Ovary (tissue), 9 donors: Measurements from ENCODE around the gene NPSR1. TPM values are rescaled to one million over a fixed set of nuclear protein-coding genes. Genes with fewer than 3 reads are reported as not detected.
A peak's percentile ranks its signal among the peaks of the same experiment; 100 is the strongest.
"Not testable (repeated sequence)": the region's sequence is repeated elsewhere in the genome, so short reads cannot be mapped to it uniquely, and the experiment has no call there.

Experiments used
- DNase-seq, 5 donors: peaks; one replicate each; pipeline ENCODE4 v3.0.0-alpha.2; 2019 to 2020
- H3K27ac ChIP-seq, 2 donors: fragments of 200-600 bp; one replicate each; pipeline versions ENCODE4 v1.5.1 to v1.8.0; 2019 to 2022
- H3K27me3 ChIP-seq: fragments of 200-600 bp; one replicate; pipeline ENCODE4 v1.8.0; 2022
- H3K36me3 ChIP-seq: fragments of 200-600 bp; sonication (generic); one replicate; pipeline ENCODE4 v1.5.1; 2019
- H3K4me1 ChIP-seq: one replicate; pipeline ENCODE4 v1.8.1; 2013; ENCODE audit warnings: mild to moderate bottlenecking, moderate library complexity; ENCODE audit not compliant: insufficient read depth
- H3K4me3 ChIP-seq: fragments of 200-600 bp; sonication (generic); one replicate; pipeline ENCODE4 v1.5.1; 2017
- H3K9me3 ChIP-seq, 2 donors: fragments of 200-600 bp in 1 of 2; sonication (generic) in 1 of 2; one replicate each; pipeline versions ENCODE4 v1.5.1 to v1.8.1; 2013 to 2019; ENCODE audit warnings: mild to moderate bottlenecking in 1 of 2, moderate library complexity in 1 of 2
- CTCF ChIP-seq, 3 donors: fragments of 450-650 bp in 2 of 3; fragments of 200-600 bp in 1 of 3; IDR thresholded peaks; one replicate each; pipeline versions ENCODE4 v1.5.1 to v1.8.0; 2016 to 2022; ENCODE audit warnings: antibody characterized with exemption in 3 of 3, mild to moderate bottlenecking in 1 of 3
- EP300 ChIP-seq: sonication (generic); formaldehyde crosslinking; IDR thresholded peaks from one replicate; pipeline ENCODE4 v1.6.1; 2017; ENCODE audit warnings: antibody characterized with exemption
- POLR2A ChIP-seq: fragments of 450-650 bp; IDR thresholded peaks from one replicate; pipeline ENCODE4 v1.6.1; 2017; ENCODE audit warnings: antibody characterized with exemption, mild to moderate bottlenecking, moderate library complexity
- WGBS, 3 donors: extraction: QIAGEN DNeasy Blood & Tissue Kit in 1 of 3; methylation state at CpG; one replicate each; pipeline versions ENCODE4 v1.1.5 to v1.1.7; 2013 to 2017; 5-methylcytosine and 5-hydroxymethylcytosine counted together
- intact Hi-C, 4 donors: fragments of 100-400 bp; cut with DNase I; formaldehyde crosslinking; loops; one replicate each; pipeline versions ENCODE4 v1.11.0 to v1.15.1; 2022 to 2023
- polyA plus RNA-seq, 2 donors: library from polyadenylated mRNA; stranded (reverse); fragments of 200-250 nt in 1 of 2; fragments of 350-450 nt in 1 of 2; fragmentation: Illumina TruSeq in 1 of 2; extraction: RNeasy Lipid Tissue Mini Kit (QIAGEN cat#74804) in 1 of 2; gene quantifications; one replicate each; pipeline ENCODE4 v1.2.3, GENCODE V29; 2013 to 2014
- total RNA-seq, 7 donors: library from RNA; depleted of rRNA in 2 of 7; stranded (reverse); fragments of >200 nt in 2 of 7; fragmentation: NEBNext Ultra II Directional in 3 of 7; extraction: Animal tissue kit (Norgen Biotek cat#: 25700) in 3 of 7; gene quantifications; one replicate each; pipeline versions ENCODE4 v1.1.0 to v1.2.4, GENCODE V29; 2016 to 2023
- donor health status: DM: no; HTN: no; CAD: no; lungs with moderate emphysema.
- donor health status: DM: no; HTN: no; CAD: no.
- donor health status: Bipolar disorder and iron deficiency.
- donor health status: DM: yes; HTN: yes; CAD: no.
- donor health status: DM: no; HTN: no; CAD: no.
- donor health status: DM: yes; HTN: yes; CAD: no.

The NPSR1 gene
- total and polyA plus RNA-seq, 9 donors = not detected

DNA sequence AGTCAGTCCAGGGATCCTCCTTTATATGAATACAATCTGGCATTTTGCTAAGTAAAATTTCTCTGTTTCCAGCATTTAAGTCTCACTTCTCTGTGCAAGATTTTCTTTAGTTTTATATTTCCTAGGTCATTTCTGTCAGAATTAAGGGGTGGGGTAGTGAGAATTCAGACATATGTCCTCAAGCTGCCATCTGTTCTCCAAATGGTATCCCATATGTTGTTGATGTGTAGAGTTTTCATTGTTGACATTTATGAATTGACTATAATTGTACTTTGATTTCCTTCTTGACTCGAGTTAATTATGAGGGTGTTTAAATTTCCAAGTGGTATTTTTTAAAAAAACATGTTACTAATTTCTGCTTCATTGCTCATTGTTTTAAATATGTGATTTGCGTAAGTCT lies 148.8 kb downstream of the NPSR1 start:
- Histone ChIP-seq H3K9me3 (peaks cover 0 to 5% of the 10 kb centered on the region in 2 donors), H3K27ac (no peak overlapping the region), H3K4me1 (no peaks in the 10 kb centered on the region), H3K36me3 (no peaks in the 10 kb centered on the region), H3K27me3 (no peaks in the 10 kb centered on the region), H3K4me3 (no peak overlapping the region)
- 56 to 72% (median 59%) methylated on average over 2 of the region's 2 CpGs for WGBS, 3 donors
- TF ChIP-seq EP300 = no peak
- DNase-seq = no peak
- intact Hi-C loops = no loop called here

GRCh38 chr7:34807548-34808340 lies 149.7 kb downstream of the NPSR1 start:
- intact Hi-C loops = no loop called here
- H3K4me3 ChIP-seq = no peak overlapping the region
- TF ChIP-seq CTCF (IDR thresholded peaks at IDR 0.05) = no peak
- TF ChIP-seq EP300 = no peak
- TF ChIP-seq POLR2A = no peak
- H3K27me3 ChIP-seq = no peaks in the 10 kb centered on the region
- no peaks in the 10 kb centered on the region for H3K36me3 ChIP-seq
- no peak overlapping the region for H3K27ac ChIP-seq
- 79 to 83% (median 80%) methylated on average over 7 of the region's 7 CpGs for WGBS, 3 donors
- DNase-seq = no peak
- peaks cover 0 to 5% of the 10 kb centered on the region in 2 donors for H3K9me3 ChIP-seq
- H3K4me1 ChIP-seq = no peaks in the 10 kb centered on the region

- H3K27ac ChIP-seq, H3K36me3 ChIP-seq, intact Hi-C loops, H3K4me3 ChIP-seq, H3K4me1 ChIP-seq, DNase-seq, H3K9me3 ChIP-seq, H3K27me3 ChIP-seq: not testable (repeated sequence)
- 65 to 66% (median 65%) methylated on average over 6 to 7 of the region's 7 CpGs for WGBS, 3 donors
Measured at GRCh38 chr7:34814203-34814842, 156.3 kb downstream of the NPSR1 start.

- Histone ChIP-seq H3K4me1 (no peaks in the 10 kb centered on the region), H3K27me3 (no peaks in the 10 kb centered on the region), H3K27ac (no peak overlapping the region), H3K36me3 (no peaks in the 10 kb centered on the region), H3K4me3 (no peak overlapping the region), H3K9me3 (no peaks in the 10 kb centered on the region)
- intact Hi-C loops = loop anchor here in 1 of 4 donors (5.0 kb wide), 1 partner anchor 50 kb away; no protein-coding TSS in a partner anchor
- no peak for TF ChIP-seq CTCF (IDR thresholded peaks at IDR 0.05)
- TF ChIP-seq POLR2A = no peak
- no peak for TF ChIP-seq EP300
- WGBS, 3 donors = 59 to 62% (median 59%) methylated on average over 16 of the region's 16 CpGs
- DNase-seq = no peak
Measured at GRCh38 chr7:34821932-34822558, 164.0 kb downstream of the NPSR1 start.

- peak in 1 of 3 donors; percentile 22 for TF ChIP-seq CTCF (IDR thresholded peaks at IDR 0.05)
- no peak for TF ChIP-seq EP300
- no peak for TF ChIP-seq POLR2A
- no peaks in the 10 kb centered on the region for H3K36me3 ChIP-seq
- no peaks in the 10 kb centered on the region for H3K4me1 ChIP-seq
- no peaks in the 10 kb centered on the region for H3K9me3 ChIP-seq
- no peak overlapping the region for H3K4me3 ChIP-seq
- no peak overlapping the region for H3K27ac ChIP-seq
- 48 to 62% (median 61%) methylated on average over 7 of the region's 7 CpGs for WGBS, 3 donors
- H3K27me3 ChIP-seq = no peaks in the 10 kb centered on the region
- peak in 1 of 5 donors; percentile 23 for DNase-seq
- intact Hi-C loops = loop anchor here in 1 of 4 donors (5.0 kb wide), 1 partner anchor 51 kb away; no protein-coding TSS in a partner anchor
Measured at GRCh38 chr7:34823650-34824258, 165.7 kb downstream of the NPSR1 start.
